HCT116 (cell line): Measurements from ENCODE around the gene TCERG1L. TPM values are rescaled to one million over a fixed set of nuclear protein-coding genes. Genes with fewer than 3 reads are reported as not detected.

ENCODE experiments used
- ATAC-seq: fragments of 200-7000 bp; cut with Tn5 transposase; 2 replicates; pipeline ENCODE4 v1.9.1; 2020; ENCODE audit warnings: mild to moderate bottlenecking, moderate library complexity
- BruUV-seq: library from RNA; stranded (reverse); fragments of 400-500 nt; replicated peaks from 2 replicates; lab custom pipeline; 2021; lab: Mats Ljungman, UMichigan
- CTCF ChIA-PET: fragments of 300-600 bp; sonication (Branson Sonifier 250); formaldehyde crosslinking; loops from one replicate; lab custom pipeline; 2021; ENCODE audit warnings: antibody characterized with exemption; lab: Charles Lee
- POLR2A ChIA-PET: fragments of 300-600, 350-600 bp; sonication (Branson Sonifier 250); formaldehyde crosslinking; loops from one replicate; lab custom pipeline; 2021; ENCODE audit warnings: antibody characterized with exemption; lab: Charles Lee
- RAD21 ChIA-PET, 2 experiments: fragments of 300-600 bp; sonication (Branson Sonifier 250); formaldehyde crosslinking; loops; one replicate each; lab custom pipeline; 2023; ENCODE audit warnings: low total read pairs in 2 of 2; ENCODE audit not compliant: uncharacterized antibody in 2 of 2, unreplicated experiment in 2 of 2, low non-redundant PET in 1 of 2; lab: Charles Lee
- DNase-seq: peaks from one replicate; pipeline ENCODE4 v3.0.0-alpha.2; 2010; ENCODE audit warnings: low read depth, low spot score
- H2AFZ ChIP-seq: fragments of 200-600 bp; shearing (Covaris generic), sonication (generic); 2 replicates; pipeline ENCODE4 v1.6.1; 2017; ENCODE audit warnings: low read depth, mixed run types, mixed read lengths, antibody characterized with exemption, low read length; ENCODE audit not compliant: poor library complexity, severe bottlenecking
- H3K27ac ChIP-seq: 2 replicates; pipeline ENCODE4 v1.5.1; 2012; ENCODE audit warnings: low read depth, low read length
- H3K27me3 ChIP-seq: fragments of 200-600 bp; sonication (generic); 2 replicates; pipeline ENCODE4 v1.6.1; 2016; ENCODE audit warnings: mixed run types, low read length, mixed read lengths; ENCODE audit not compliant: insufficient read depth
- H3K36me3 ChIP-seq, 2 experiments: fragments of 200-500 bp in 1 of 2; fragments of 200-600 bp in 1 of 2; sonication (Bioruptor generic) in 1 of 2; sonication (generic) in 1 of 2; 2 replicates each; pipeline versions ENCODE4 v1.5.1 to v1.6.1; 2014 to 2016; ENCODE audit warnings: low read length in 2 of 2, inconsistent platforms in 1 of 2, mixed read lengths in 1 of 2, mixed run types in 1 of 2; ENCODE audit not compliant: insufficient read depth in 2 of 2, control insufficient read depth in 1 of 2
- H3K4me1 ChIP-seq, 2 experiments: fragments of 200-600 bp in 1 of 2; sonication (generic) in 1 of 2; 2 replicates each; pipeline versions ENCODE4 v1.5.1 to v1.6.1; 2012 to 2017; ENCODE audit warnings: low read length in 2 of 2, inconsistent platforms in 1 of 2, mild to moderate bottlenecking in 1 of 2, mixed read lengths in 1 of 2, mixed run types in 1 of 2, moderate library complexity in 1 of 2; ENCODE audit not compliant: insufficient read depth in 2 of 2, control insufficient read depth in 1 of 2
- H3K4me2 ChIP-seq: fragments of 200-600 bp; sonication (generic); 2 replicates; pipeline ENCODE4 v1.6.1; 2017; ENCODE audit warnings: mixed run types, low read length, mixed read lengths
- H3K4me3 ChIP-seq, 2 experiments: fragments of 200-600 bp in 1 of 2; sonication (generic) in 1 of 2; replicated peaks in 1 of 2; 2 replicates each; pipeline ENCODE4 v1.5.1; 2011 to 2016; ENCODE audit warnings: low read length in 2 of 2, control low read depth in 1 of 2, low read depth in 1 of 2, mild to moderate bottlenecking in 1 of 2, mixed read lengths in 1 of 2, mixed run types in 1 of 2
- H3K79me2 ChIP-seq: fragments of 200-600 bp; sonication (generic); 2 replicates; pipeline ENCODE4 v1.6.1; 2017; ENCODE audit warnings: mild to moderate bottlenecking, mixed run types, low read length, moderate library complexity, mixed read lengths; ENCODE audit not compliant: insufficient read depth
- H3K9ac ChIP-seq: fragments of 200-600 bp; sonication (generic); 2 replicates; pipeline ENCODE4 v1.6.1; 2016; ENCODE audit warnings: low read length, mixed read lengths
- H3K9me2 ChIP-seq: fragments of 200-600 bp; sonication (generic), shearing (Covaris generic); 2 replicates; pipeline ENCODE4 v1.6.1; 2017; ENCODE audit warnings: mixed run types, mild to moderate bottlenecking, moderate library complexity; ENCODE audit not compliant: insufficient read depth
- H3K9me3 ChIP-seq, 2 experiments: fragments of 200-500 bp in 1 of 2; fragments of 200-600 bp in 1 of 2; sonication (Bioruptor generic) in 1 of 2; sonication (generic) in 1 of 2; 2 replicates each; pipeline ENCODE4 v1.6.1; 2014 to 2017; ENCODE audit warnings: low read length in 2 of 2, mixed read lengths in 2 of 2, inconsistent platforms in 1 of 2, low read depth in 1 of 2, mild to moderate bottlenecking in 1 of 2, mixed run types in 1 of 2, moderate library complexity in 1 of 2; ENCODE audit not compliant: control insufficient read depth in 1 of 2, insufficient read depth in 1 of 2
- H4K20me1 ChIP-seq: fragments of 200-600 bp; sonication (generic), shearing (Covaris generic); 2 replicates; pipeline ENCODE4 v1.6.1; 2017; ENCODE audit warnings: mixed run types, mild to moderate bottlenecking, moderate library complexity; ENCODE audit not compliant: insufficient read depth
- ATF3 ChIP-seq: IDR thresholded peaks from 2 replicates; pipeline ENCODE4 v1.6.1; 2012
- CBX3 ChIP-seq: IDR thresholded peaks from 2 replicates; pipeline ENCODE4 v1.6.1; 2012; ENCODE audit warnings: low read depth
- CEBPB ChIP-seq: IDR thresholded peaks from 2 replicates; pipeline ENCODE4 v1.6.1; 2012; ENCODE audit warnings: low read depth
- MAX ChIP-seq: IDR thresholded peaks from 2 replicates; pipeline ENCODE4 v1.6.1; 2012
- POLR2A ChIP-seq: IDR thresholded peaks from 2 replicates; pipeline ENCODE4 v1.7.0; 2011; ENCODE audit warnings: borderline replicate concordance; ENCODE audit not compliant: insufficient read depth, insufficient read length; ENCODE audit errors: extremely low read depth
- POLR2AphosphoS5 ChIP-seq: IDR thresholded peaks from 2 replicates; pipeline ENCODE4 v1.6.1; 2011; ENCODE audit warnings: mild to moderate bottlenecking, low read depth, low read length, moderate library complexity
- RAD21 ChIP-seq: IDR thresholded peaks from 2 replicates; pipeline ENCODE4 v1.6.1; 2012; ENCODE audit warnings: low read depth, mild to moderate bottlenecking
- SIN3A ChIP-seq: IDR thresholded peaks from 2 replicates; pipeline ENCODE4 v1.6.1; 2012; ENCODE audit warnings: low read depth
- SP1 ChIP-seq: IDR thresholded peaks from 2 replicates; pipeline ENCODE4 v1.6.1; 2012; ENCODE audit warnings: low read depth
- YY1 ChIP-seq: IDR thresholded peaks from 2 replicates; pipeline ENCODE4 v1.6.1; 2011; ENCODE audit warnings: low read length, low read depth, moderate library complexity, mild to moderate bottlenecking; ENCODE audit not compliant: insufficient replicate concordance; ENCODE audit errors: extremely low read depth
- ZNF274 ChIP-seq: fragments of 200-500 bp; sonication (Bioruptor generic); IDR thresholded peaks from 2 replicates; pipeline ENCODE4 v1.6.1; 2014; ENCODE audit warnings: mild to moderate bottlenecking, low read depth, low read length, inconsistent platforms
- intact Hi-C: fragments of 100-400 bp; cut with micrococcal nuclease; formaldehyde crosslinking; loops from 2 replicates; pipeline ENCODE4 v1.10.0; 2022
- total RNA-seq: library from RNA; stranded (reverse); gene quantifications from one replicate; pipeline ENCODE4 v1.2.1, GENCODE V29; 2021; ENCODE audit not compliant: unreplicated experiment
- TF ChIP-seq, protein P1 (sequence below): IDR thresholded peaks from 2 replicates; pipeline ENCODE4 v1.6.1; 2012; ENCODE audit warnings: low read depth

TCERG1L gene
- total RNA-seq, 1 experiment from 2014 or later = not detected

DNA sequence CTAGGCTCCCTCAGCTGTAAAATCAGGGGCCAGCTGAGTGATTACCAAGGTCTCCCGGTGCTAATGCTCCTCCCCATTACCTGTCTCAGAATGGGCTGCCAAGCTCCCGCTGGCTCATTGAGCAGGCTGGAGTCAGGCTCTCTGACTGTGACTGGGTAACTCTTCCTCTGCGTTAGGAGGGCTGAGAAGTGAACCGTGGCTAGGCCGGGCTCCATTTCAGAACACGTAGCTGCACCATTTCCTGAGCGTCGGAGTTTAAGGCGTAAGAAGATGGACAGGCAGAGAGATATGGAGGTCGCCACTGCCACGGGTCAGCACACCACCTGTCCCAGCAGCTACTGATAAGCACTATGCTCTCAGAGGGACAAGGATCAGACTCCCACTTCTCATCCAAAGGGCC, 250.3 kb downstream of the TCERG1L start:
- RAD21 ChIA-PET = no interaction called here
- no peaks in the 10 kb centered on the region for H3K9me3 ChIP-seq
- no peak overlapping the region for H3K4me2 ChIP-seq
- CTCF ChIA-PET = no interaction called here
- no peaks in the 10 kb centered on the region for H3K79me2 ChIP-seq
- H3K36me3 ChIP-seq = no peaks in the 10 kb centered on the region
- no peak overlapping the region for H3K4me3 ChIP-seq
- H2AFZ ChIP-seq = no peak overlapping the region
- no peaks in the 10 kb centered on the region for H3K27me3 ChIP-seq
- POLR2A ChIA-PET = no interaction called here
- intact Hi-C loops = no loop called here
- DNase-seq = no peak
- H3K27ac ChIP-seq = no peak overlapping the region
- H3K4me1 ChIP-seq = no peaks in the 10 kb centered on the region
- no peaks in the 10 kb centered on the region for H3K9me2 ChIP-seq
- no peaks in the 10 kb centered on the region for H4K20me1 ChIP-seq
- ATAC-seq = no peak
- BruUV-seq = no TSS peak
- no peak overlapping the region for H3K9ac ChIP-seq
- TF ChIP-seq ZNF274 (no peak), POLR2AphosphoS5 (no peak), ATF3 (no peak), CEBPB (no peak), YY1 (no peak), CBX3 (no peak), SIN3A (no peak), RAD21 (no peak), SP1 (no peak), MAX (no peak), POLR2A (no peak)
- TF ChIP-seq, protein P1, sequence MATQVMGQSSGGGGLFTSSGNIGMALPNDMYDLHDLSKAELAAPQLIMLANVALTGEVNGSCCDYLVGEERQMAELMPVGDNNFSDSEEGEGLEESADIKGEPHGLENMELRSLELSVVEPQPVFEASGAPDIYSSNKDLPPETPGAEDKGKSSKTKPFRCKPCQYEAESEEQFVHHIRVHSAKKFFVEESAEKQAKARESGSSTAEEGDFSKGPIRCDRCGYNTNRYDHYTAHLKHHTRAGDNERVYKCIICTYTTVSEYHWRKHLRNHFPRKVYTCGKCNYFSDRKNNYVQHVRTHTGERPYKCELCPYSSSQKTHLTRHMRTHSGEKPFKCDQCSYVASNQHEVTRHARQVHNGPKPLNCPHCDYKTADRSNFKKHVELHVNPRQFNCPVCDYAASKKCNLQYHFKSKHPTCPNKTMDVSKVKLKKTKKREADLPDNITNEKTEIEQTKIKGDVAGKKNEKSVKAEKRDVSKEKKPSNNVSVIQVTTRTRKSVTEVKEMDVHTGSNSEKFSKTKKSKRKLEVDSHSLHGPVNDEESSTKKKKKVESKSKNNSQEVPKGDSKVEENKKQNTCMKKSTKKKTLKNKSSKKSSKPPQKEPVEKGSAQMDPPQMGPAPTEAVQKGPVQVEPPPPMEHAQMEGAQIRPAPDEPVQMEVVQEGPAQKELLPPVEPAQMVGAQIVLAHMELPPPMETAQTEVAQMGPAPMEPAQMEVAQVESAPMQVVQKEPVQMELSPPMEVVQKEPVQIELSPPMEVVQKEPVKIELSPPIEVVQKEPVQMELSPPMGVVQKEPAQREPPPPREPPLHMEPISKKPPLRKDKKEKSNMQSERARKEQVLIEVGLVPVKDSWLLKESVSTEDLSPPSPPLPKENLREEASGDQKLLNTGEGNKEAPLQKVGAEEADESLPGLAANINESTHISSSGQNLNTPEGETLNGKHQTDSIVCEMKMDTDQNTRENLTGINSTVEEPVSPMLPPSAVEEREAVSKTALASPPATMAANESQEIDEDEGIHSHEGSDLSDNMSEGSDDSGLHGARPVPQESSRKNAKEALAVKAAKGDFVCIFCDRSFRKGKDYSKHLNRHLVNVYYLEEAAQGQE = no peak
